SU-DHL-6 (cell line): ENCODE measurements around the gene SLC25A34.

Experiments used
- H2AFZ ChIP-seq: fragments of 200-600 bp; sonication (generic); 2 replicates; pipeline ENCODE4 v1.6.1; 2014; ENCODE audit warnings: low read depth, mild to moderate bottlenecking, moderate library complexity, mixed read lengths, antibody characterized with exemption, low read length; ENCODE audit not compliant: severe bottlenecking
- H3F3A ChIP-seq: fragments of 200-600 bp; shearing (Covaris generic); 2 replicates; pipeline ENCODE4 v1.6.0; 2016; ENCODE audit warnings: antibody characterized with exemption, mild to moderate bottlenecking; ENCODE audit not compliant: insufficient read depth
- H3K27ac ChIP-seq: fragments of 200-600 bp; sonication (generic); 2 replicates; pipeline ENCODE4 v1.5.1; 2016; ENCODE audit warnings: low read depth, mild to moderate bottlenecking, low read length, moderate library complexity, mixed read lengths
- H3K27me3 ChIP-seq: fragments of 200-600 bp; sonication (generic), shearing (Covaris generic); 2 replicates; pipeline ENCODE4 v1.6.0; 2014; ENCODE audit warnings: mild to moderate bottlenecking, low read length
- H3K36me3 ChIP-seq: fragments of 200-600 bp; sonication (generic); 2 replicates; pipeline ENCODE4 v1.6.1; 2014; ENCODE audit warnings: mild to moderate bottlenecking, low read length, mixed read lengths
- H3K4me2 ChIP-seq: fragments of 300-600, 200-600 bp; shearing (Covaris generic), sonication (generic); 2 replicates; pipeline ENCODE4 v1.6.0; 2014; ENCODE audit warnings: low read length, low read depth, mild to moderate bottlenecking; ENCODE audit not compliant: poor library complexity, severe bottlenecking
- H3K4me3 ChIP-seq: fragments of 200-600 bp; sonication (generic); 2 replicates; pipeline ENCODE4 v1.5.1; 2014; ENCODE audit warnings: antibody characterized with exemption, low read length, mild to moderate bottlenecking, mixed read lengths; ENCODE audit not compliant: insufficient read depth, poor library complexity, severe bottlenecking
- H3K79me2 ChIP-seq: fragments of 200-600 bp; sonication (generic); 2 replicates; pipeline ENCODE4 v1.6.1; 2014; ENCODE audit warnings: mild to moderate bottlenecking, low read length, moderate library complexity; ENCODE audit not compliant: insufficient read depth
- H3K9ac ChIP-seq: fragments of 200-600 bp; sonication (generic); 2 replicates; pipeline ENCODE4 v1.7.0; 2014; ENCODE audit warnings: mild to moderate bottlenecking, low read length
- H3K9me2 ChIP-seq: fragments of 200-600 bp; sonication (generic); replicated peaks from 2 replicates; pipeline ENCODE4 v1.6.1; 2014; ENCODE audit warnings: low read length; ENCODE audit not compliant: insufficient read depth
- H3K9me3 ChIP-seq: fragments of 200-600 bp; sonication (generic); 2 replicates; pipeline ENCODE4 v1.6.1; 2014; ENCODE audit warnings: low read length, mixed read lengths; ENCODE audit not compliant: insufficient read depth
- H4K20me1 ChIP-seq: fragments of 200-600 bp; sonication (generic); 2 replicates; pipeline ENCODE4 v1.6.1; 2014; ENCODE audit warnings: low read depth, mild to moderate bottlenecking, antibody characterized with exemption, low read length, moderate library complexity, mixed read lengths
- CTCF ChIP-seq: fragments of 200-600 bp; sonication (generic); IDR thresholded peaks from one replicate; pipeline ENCODE4 v1.5.1; 2017; ENCODE audit warnings: antibody characterized with exemption, mild to moderate bottlenecking, low read length, moderate library complexity; ENCODE audit not compliant: insufficient read depth, poor library complexity, severe bottlenecking
- EZH2phosphoT487 ChIP-seq: fragments of 200-600 bp; sonication (generic), shearing (Covaris generic); conservative IDR thresholded peaks from 2 replicates; pipeline ENCODE4 v1.6.1; 2018; ENCODE audit warnings: mild to moderate bottlenecking, antibody characterized with exemption, low read length, moderate library complexity, mixed read lengths

SLC25A34 gene

GRCh38 chr1:15712168-15712567 lies 23.9 kb upstream of the SLC25A34 start:
- no peak for TF ChIP-seq CTCF
- TF ChIP-seq EZH2phosphoT487 = no peak
- Histone ChIP-seq H3K27ac (no peak overlapping the region), H3K9me2 (no peaks in the 10 kb centered on the region), H3K4me3 (no peak overlapping the region), H3K4me2 (no peak overlapping the region), H3K79me2 (0 out of 2 replicates have a peak, but pooled peaks cover 2% of the 10 kb centered on the region), H3K9ac (no peak overlapping the region), H4K20me1 (no peaks in the 10 kb centered on the region), H3K9me3 (no peaks in the 10 kb centered on the region), H3F3A (no peaks in the 10 kb centered on the region), H3K36me3 (no peaks in the 10 kb centered on the region), H2AFZ (no peak overlapping the region), H3K27me3 (no peaks in the 10 kb centered on the region)

DNA sequence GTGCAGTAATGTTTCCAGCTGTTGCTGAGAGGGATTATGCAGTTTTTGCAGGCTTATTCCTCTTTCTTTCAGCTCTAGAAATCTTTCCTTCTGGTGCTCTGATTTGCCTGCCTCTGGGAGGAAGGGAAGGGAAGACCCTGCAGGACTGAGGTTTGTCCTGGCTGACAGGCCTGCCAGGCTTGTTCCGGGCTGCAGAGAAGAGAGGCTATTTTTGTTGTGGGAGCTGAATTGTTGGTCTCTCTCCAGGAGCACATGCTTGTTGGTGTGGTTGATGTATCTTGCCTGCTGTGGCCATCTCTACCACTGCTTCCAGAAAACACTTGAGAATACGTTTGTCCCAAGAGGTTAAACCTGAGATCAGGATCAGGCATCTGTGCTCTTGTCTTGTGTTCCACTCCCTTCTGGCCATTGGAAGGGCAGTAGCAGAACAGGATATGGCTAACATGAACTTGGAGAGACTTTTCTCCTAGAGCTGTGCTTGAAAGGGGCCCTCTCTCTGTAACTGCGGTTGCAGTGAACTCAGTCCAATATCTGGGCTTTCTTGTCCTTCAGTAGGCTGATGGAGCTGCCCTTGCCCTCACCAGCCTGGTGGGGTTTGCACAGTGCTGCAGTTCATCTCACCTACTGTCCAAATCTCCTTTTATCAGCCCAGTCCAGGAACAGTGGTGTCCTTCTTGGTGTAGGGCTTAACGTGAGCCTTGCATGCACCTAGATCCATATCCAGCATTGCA lies 21.5 kb upstream of the SLC25A34 start:
- Histone ChIP-seq H3K36me3 (no peaks in the 10 kb centered on the region), H3K79me2 (0 out of 2 replicates have a peak, but pooled peaks cover 2% of the 10 kb centered on the region), H3K9me3 (no peaks in the 10 kb centered on the region), H3K9ac (no peak overlapping the region), H3K27me3 (no peaks in the 10 kb centered on the region), H3F3A (no peaks in the 10 kb centered on the region), H3K4me3 (no peak overlapping the region), H4K20me1 (no peaks in the 10 kb centered on the region), H2AFZ (no peak overlapping the region), H3K4me2 (no peak overlapping the region), H3K27ac (no peak overlapping the region), H3K9me2 (no peaks in the 10 kb centered on the region)
- TF ChIP-seq CTCF (no peak), EZH2phosphoT487 (no peak)

- TF ChIP-seq CTCF = no peak
- no peak for TF ChIP-seq EZH2phosphoT487
- no peaks in the 10 kb centered on the region for H3F3A ChIP-seq
These were observed 18.5 kb upstream of the SLC25A34 start for GRCh38 chr1:15717418-15718125.

More at GRCh38 chr1:15717418-15718125, 18.5 kb upstream of the SLC25A34 start:
- no peaks in the 10 kb centered on the region for H3K27me3 ChIP-seq
- no peaks in the 10 kb centered on the region for H3K79me2 ChIP-seq
- H3K9ac ChIP-seq = no peak overlapping the region
- no peak overlapping the region for H2AFZ ChIP-seq
- H3K9me3 ChIP-seq = no peaks in the 10 kb centered on the region
- no peaks in the 10 kb centered on the region for H3K9me2 ChIP-seq
- no peak overlapping the region for H3K27ac ChIP-seq
- H3K4me2 ChIP-seq = no peak overlapping the region
- H3K4me3 ChIP-seq = no peak overlapping the region
- no peaks in the 10 kb centered on the region for H3K36me3 ChIP-seq
- H4K20me1 ChIP-seq = no peaks in the 10 kb centered on the region
